ENCODE measurements around the gene ITK.

- TF ChIP-seq CTCF (IDR thresholded peaks at IDR 0.05; ENCODE audit: low read depth, low read length, missing input control) (no peak), HNF4A (conservative IDR thresholded peaks at IDR 0.05) (no peak), TAF1 (conservative IDR thresholded peaks at IDR 0.05) (no peak), RXRA (IDR thresholded peaks at IDR 0.05) (no peak)
Observed at GRCh38 chr5:157236423-157236822, 55.8 kb downstream of the ITK start.
